ENCODE measurements around the gene AFF3. TPM values are rescaled to one million over a fixed set of nuclear protein-coding genes. Genes with fewer than 3 reads are reported as not detected.
"Not testable (repeated sequence)": the region's sequence is repeated elsewhere in the genome, so short reads cannot be mapped to it uniquely, and the experiment has no call there.

AFF3 gene
- polyA plus RNA-seq, 3 donors = 22.1 to 24.9 (median 24.2) TPM

DNA sequence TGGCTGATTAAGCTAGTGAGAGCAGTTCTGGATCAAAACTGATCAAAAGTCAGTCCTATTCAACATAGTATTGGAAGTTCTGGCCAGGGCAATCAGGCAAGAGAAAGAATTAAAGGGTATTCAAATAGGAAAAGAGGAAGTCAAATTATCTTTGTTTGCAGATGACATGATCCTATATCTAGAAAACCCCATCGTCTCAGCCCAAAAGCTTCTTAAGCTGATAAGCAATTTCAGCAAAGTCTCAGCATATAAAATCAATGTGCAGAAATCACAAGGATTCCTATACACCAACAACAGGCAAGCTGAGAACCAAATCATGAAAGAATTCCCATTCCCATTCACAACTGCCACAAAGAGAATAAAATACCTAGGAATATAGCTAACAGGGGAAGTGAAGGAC, 368.7 kb downstream of the AFF3 start:
- not testable (repeated sequence) for DNase-seq (ENCODE audit: extremely low read depth in 1 of 11, low read depth in 9 of 11, low spot score in 4 of 11)

DNA sequence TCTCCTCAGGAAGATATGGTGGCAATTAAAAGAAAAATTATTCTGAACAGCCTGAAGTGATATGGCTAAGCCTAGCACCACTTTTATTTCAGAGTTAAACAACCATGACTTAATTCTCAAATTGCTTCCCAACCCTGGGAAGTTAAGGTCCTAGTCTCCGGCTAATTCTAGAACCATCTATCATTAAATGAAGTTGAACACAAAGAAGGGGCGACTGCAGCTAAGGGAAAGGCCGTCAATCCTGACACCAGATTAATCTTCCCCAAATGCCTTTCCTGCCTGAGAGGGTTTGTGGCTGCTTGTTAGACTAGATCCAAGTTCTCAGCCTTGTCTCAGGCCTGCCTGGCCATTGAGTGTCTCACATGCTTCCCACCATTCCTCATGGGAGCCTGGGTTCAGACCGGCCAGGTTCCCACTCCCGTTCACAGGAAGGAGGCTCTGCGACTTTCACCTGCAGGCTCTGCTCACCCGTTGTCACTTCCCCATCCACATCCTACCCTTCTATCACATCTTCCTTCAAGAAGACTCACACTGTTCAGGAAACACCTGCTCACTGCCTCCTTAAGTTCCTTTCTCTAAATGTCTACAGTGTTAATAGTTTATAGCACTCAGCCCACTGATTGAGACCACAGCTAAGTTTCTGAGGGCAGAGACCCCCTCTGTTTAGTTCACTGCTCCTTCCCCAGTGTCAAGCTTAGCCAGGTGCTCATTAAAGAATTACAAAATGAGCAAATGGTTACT, 369.6 kb downstream of the AFF3 start:
- peak in 8 of 11 donors; percentile 3 to 51 (median 18) for DNase-seq (ENCODE audit: extremely low read depth in 1 of 11, low read depth in 9 of 11, low spot score in 4 of 11)

DNA sequence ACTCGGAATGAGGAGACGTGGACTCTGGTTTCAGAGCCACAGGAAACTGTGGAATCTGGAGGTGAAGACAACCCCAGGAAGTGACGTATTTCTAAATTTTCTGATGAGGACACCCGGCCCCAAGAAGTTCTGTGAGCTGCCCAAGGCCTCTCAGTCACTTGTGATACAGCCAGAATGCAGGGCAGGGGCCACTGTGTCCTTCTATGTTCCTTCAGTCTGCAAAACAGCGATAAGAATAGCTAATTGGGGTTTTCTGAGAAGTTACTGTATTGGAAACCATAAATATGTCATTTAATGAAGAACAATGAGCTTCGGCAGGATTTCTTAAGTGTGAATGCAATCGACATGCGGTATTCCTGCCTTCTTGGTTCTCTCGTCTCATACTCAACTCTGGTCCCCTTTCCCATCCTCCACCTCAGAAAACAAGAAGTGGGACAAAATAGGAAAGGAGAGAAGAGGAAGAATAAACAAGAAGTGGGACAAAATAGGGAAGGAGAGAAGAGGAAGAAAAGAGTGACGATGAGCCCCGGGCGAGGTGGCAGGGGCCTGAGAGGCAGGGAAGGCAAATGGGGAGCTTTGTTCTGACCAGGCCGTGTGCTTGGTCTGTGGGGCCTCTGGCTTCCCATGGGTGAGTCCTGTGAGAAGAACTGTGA, 370.6 kb downstream of the AFF3 start:
- DNase-seq (ENCODE audit: extremely low read depth in 1 of 11, low read depth in 9 of 11, low spot score in 4 of 11) = no peak

DNA sequence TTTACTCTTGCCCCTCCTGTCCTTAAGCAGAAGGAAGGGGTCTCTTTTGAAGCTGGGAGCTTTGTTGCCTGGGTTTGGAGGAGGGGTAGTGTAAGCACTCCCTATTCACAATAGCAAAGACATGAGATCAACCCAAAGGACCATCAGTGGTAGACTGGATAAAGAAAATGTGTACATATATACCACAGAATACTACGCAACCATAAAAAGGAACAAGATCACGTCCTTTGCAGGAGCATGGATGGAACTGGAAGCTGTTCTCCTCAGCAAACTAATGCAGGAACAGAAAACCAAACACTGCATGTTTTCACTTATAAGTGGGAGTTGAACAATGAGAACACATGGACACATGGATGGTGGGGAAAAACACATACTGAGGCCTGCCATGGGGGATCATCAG, 371.5 kb downstream of the AFF3 start:
- DNase-seq (ENCODE audit: extremely low read depth in 1 of 11, low read depth in 9 of 11, low spot score in 4 of 11) = no peak

DNA sequence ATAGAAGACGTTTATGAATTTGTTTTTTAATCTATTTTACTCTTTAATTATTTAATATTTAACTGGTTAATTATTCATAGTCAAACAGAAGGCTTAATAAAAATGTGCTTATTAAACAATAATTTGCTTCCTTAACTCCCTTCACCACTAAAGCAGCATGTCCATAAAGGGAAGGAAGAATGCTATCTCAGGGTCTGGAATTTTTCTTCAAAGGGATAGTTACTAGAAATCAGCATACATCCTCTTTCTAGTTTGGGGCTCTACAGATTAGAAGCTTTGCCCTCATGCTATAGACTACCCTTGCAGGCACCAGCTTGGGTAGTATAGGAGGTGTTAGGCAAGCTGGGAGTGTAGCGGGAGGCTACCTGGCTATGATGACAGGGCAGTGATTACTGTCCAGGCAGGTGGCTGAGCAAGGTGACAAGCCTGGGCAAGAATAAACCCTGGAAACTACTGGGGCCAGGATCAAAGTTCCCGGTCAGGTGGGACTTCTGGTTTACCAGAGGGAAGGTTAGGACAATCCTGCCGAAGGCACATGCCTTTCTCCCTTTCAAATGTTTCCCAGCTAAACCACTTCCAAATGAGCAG, 376.6 kb downstream of the AFF3 start:
- no peak for DNase-seq (ENCODE audit: extremely low read depth in 1 of 11, low read depth in 9 of 11, low spot score in 4 of 11)

DNA sequence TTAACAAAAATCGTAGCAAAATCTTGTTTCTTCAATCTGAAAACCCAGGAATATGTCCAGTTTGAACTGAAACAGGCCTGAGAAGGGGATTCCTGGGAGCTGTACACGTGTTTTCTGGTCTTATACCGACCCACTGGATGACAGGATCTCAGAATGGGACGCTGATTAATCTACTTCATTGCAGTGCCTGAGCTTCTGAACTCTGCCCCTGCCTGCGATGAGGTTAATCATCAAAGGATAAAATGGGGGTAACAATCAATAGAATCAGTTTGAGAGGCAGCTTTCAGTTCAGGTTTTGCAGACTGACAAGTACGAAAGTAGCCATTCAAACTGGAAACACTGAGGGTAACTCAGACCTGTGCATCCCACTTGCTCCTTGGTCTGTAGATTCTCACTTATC, 378.6 kb downstream of the AFF3 start:
- no peak for DNase-seq (ENCODE audit: extremely low read depth in 1 of 11, low read depth in 9 of 11, low spot score in 4 of 11)

DNA sequence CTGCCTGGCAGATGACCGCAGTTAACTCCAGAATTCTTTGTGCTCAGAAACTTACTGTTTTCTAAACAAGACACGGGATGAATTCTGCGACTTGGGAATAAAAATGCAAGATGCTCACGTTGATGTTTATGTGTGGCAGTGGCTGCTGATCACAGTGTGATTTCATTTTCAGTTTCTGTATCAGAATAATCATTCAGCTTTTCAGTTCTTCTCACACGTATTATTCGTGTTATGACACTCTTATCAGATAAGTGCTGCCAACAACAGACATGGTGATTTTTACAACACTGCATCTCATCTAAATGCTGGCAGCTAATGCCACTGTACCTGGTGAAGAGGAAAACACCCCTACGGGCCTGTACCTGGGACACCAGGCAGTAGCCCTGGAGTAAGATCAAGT, 379.7 kb downstream of the AFF3 start:
- DNase-seq (ENCODE audit: extremely low read depth in 1 of 11, low read depth in 9 of 11, low spot score in 4 of 11) = no peak

DNA sequence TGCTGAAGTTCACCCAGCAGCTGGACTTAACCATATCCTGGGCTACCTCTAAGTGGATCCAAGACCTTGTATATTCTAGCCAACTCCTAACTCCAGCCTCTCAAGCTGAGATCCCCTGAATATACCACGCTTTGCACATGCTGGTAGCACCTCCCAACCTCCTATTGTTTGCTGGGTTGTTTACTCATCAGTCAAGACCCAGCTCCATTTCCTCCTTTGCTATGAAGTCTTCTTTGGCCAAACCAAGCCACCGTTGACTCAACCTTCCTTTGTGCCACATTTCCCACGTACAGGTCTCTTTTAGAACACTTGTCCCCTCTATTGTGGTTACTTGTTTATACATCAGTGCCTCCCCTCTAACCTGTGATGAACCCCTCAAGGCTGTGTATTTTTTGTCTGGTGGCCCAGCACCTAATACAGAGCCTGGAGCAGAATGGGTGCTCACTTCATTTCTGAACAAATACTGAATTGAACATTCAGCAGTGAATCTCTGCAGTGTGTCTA, 384.7 kb downstream of the AFF3 start:
- DNase-seq (ENCODE audit: extremely low read depth in 1 of 11, low read depth in 9 of 11, low spot score in 4 of 11) = no peak

DNA sequence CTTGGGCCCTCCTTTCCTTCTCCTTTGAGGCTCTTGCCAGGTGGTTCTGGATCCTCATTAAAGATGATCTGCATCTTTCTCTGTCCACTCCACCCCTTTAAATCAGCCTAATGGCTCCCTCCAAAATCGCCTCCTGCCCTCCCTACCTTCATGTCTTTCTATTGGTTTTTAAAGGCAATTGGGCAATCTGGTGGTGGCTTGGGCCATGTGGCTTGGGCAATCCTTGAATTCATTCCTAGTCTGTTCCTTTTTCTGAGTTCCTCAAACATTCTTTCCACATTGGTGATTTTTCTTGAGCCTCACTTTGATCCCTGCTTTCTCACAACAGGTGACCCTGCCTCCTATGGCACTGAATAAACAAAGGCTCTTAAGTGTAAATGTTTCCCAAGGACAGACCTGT, 386.3 kb downstream of the AFF3 start:
- DNase-seq (ENCODE audit: extremely low read depth in 1 of 11, low read depth in 9 of 11, low spot score in 4 of 11) = no peak

DNA sequence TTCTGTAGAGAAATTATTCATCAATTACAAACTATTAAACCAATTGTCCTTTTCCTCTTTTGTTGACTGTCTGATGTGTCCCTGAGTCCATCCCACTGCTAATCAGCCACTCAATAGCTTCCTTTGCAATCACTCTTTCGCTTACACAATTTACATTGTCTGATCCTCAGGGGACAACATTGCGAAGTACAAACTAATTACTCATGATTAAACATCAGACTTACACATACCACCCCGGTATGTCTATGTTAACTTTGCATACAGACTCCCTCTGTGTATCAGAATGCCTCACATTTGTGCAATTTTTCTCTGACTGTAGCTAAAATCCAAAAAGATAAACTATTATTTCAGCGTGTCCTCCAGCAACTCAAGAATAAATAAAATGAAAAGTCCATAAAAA, 388.2 kb downstream of the AFF3 start:
- DNase-seq (ENCODE audit: extremely low read depth in 1 of 11, low read depth in 9 of 11, low spot score in 4 of 11) = no peak

DNA sequence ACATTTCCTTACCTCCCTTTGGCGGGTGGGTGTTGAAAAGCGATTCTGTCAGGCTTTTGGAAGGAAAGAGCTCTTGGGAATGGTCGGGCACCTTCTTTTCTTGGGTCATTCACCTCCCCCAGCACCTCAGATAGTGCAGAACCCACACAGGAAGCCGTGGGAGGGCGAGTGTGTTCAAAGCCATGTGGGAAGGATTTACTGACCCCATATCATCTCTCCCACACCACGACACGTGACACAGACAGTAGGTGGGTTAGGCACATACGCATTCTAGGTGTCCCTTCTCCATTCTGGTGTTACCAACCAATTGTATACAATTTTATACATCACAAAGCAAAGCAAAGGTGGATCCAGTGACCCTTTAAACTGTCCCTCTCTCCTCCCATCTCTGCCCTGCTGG, 388.9 kb downstream of the AFF3 start:
- no peak for DNase-seq (ENCODE audit: extremely low read depth in 1 of 11, low read depth in 9 of 11, low spot score in 4 of 11)

DNA sequence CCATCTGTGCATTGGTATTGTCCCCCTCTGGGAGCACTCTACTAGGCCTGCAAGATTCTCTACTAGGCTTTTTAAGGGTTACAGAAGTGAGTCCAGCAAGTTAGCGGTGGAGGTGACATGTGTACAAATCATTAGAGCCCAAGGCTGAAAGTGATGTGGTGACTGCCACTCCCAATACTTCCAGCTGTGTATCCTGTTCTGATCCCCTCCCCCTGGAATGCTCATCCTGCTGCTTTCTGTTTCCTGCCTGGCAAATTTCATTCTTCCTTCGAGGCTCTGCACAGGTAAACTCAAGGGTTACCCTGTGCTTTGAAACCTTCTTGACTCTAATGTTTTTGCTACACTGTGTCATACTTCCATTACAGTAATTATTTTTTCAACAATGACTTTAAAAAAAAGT, 394.0 kb downstream of the AFF3 start:
- no peak for DNase-seq (ENCODE audit: extremely low read depth in 1 of 11, low read depth in 9 of 11, low spot score in 4 of 11)

DNA sequence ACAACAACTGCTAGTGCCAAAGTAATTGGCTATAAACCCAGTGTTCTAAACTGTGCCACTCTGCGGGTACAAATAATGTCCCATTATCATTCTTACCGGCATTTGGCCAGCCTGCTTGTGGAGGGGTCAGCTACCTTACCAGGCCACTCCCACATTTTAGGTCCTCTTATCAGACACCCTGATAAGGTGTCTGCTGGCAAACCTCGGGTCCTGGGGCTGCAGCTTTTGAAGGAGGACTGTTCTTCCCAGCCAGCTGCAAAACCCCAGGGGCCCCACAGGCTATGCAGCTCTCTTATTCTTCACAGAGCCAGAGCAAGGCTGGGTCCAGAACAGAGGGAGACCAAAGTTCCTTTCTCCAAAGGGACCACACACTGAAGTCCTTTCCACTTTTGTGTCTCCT, 394.5 kb downstream of the AFF3 start:
- no peak for DNase-seq (ENCODE audit: extremely low read depth in 1 of 11, low read depth in 9 of 11, low spot score in 4 of 11)

DNA sequence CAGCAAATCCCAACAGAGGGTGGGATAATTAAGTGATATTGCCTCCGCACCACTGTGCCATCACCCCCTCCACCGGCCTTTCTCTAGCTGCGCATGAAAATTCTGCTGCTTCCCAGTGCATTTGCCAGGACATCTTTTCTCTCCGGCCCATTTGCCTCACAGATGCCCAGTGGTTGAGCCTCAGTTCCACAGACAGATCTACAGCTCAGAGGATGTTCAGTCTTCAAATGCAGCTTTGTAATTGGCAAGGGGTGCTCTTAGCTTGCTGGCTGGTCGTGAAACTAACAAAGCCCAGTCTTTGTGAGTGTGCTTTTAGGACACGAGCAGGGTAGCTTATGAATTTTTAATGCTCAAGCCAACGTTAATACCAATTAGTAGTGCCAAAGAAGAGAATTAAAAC, 399.2 kb downstream of the AFF3 start:
- DNase-seq (ENCODE audit: extremely low read depth in 1 of 11, low read depth in 9 of 11, low spot score in 4 of 11) = no peak

DNA sequence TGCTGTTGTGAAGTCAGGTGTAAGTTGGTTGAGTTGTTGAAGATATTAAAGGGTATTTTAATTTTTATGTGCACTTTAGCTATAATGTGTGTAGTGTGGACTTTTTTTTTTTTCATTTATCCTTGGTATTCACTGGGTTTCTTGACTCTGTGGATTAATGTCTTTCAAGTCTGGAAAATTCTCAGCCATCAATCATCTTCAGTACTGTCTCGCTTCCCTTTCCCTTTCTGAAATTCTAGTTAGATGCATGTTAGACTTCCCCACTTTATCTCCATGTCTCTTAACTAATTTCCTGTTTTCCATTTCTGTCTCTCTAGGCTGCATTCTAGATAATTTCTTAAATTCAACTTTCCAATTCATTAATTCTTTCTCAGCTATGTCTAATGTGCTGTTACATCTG, 404.9 kb downstream of the AFF3 start:
- DNase-seq (ENCODE audit: extremely low read depth in 1 of 11, low read depth in 9 of 11, low spot score in 4 of 11) = no peak

DNA sequence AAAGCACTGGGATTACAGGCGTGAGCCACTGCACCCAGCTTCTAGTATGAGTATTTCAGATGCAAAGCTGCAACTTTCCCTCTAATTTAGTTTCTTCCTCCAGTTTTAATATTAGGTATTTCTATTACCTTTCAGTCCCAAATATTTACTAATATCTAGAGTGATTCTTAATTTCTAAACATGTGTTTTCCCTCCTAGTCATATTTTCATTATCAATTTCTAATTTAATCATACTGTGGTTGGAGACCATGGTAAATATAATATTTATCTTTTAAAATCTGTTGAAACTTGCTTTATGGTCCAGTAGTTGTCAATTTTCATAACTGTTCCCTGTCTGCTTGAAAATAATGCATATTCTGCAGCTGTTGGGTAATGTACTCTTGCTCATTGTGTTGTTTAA, 406.6 kb downstream of the AFF3 start:
- no peak for DNase-seq (ENCODE audit: extremely low read depth in 1 of 11, low read depth in 9 of 11, low spot score in 4 of 11)

DNA sequence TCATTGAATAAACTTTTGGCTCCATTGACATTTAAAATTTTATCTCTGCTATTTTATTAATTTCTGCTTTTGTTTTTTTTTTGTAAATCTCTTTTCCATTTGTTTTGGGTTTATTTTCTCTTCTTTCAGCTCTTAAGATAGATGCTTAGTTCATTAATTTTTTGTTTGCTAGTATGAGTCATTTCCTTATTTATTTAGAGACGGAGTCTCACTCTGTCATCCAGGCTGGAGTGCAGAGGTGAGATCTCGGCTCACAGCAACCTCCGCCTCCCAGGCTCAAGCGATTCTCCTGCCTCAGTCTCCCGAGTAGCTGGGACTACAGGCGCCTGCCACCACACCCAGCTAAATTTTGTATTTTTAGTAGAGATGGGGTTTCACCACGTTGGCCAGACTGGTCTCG, 407.1 kb downstream of the AFF3 start:
- not testable (repeated sequence) for DNase-seq (ENCODE audit: extremely low read depth in 1 of 11, low read depth in 9 of 11, low spot score in 4 of 11)

DNA sequence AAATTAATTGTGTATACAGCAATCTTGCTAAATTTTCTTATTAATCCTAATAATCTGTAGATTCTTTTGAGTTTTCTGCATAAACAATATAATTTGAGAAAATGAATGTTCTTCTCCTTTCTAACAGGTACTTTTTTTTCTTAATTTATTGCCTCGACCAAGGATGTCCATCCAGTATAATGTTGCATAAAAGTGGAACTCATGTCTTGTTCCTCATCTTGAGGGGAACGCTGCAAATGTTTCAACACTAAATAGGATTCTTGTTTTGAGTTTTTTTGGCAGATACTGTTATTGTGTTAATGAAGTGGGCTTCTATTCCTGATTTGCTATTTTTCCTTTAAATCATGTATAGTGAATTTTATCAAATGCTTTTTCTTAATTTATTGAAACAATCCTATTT, 408.2 kb downstream of the AFF3 start:
- DNase-seq (ENCODE audit: extremely low read depth in 1 of 11, low read depth in 9 of 11, low spot score in 4 of 11) = no peak

DNA sequence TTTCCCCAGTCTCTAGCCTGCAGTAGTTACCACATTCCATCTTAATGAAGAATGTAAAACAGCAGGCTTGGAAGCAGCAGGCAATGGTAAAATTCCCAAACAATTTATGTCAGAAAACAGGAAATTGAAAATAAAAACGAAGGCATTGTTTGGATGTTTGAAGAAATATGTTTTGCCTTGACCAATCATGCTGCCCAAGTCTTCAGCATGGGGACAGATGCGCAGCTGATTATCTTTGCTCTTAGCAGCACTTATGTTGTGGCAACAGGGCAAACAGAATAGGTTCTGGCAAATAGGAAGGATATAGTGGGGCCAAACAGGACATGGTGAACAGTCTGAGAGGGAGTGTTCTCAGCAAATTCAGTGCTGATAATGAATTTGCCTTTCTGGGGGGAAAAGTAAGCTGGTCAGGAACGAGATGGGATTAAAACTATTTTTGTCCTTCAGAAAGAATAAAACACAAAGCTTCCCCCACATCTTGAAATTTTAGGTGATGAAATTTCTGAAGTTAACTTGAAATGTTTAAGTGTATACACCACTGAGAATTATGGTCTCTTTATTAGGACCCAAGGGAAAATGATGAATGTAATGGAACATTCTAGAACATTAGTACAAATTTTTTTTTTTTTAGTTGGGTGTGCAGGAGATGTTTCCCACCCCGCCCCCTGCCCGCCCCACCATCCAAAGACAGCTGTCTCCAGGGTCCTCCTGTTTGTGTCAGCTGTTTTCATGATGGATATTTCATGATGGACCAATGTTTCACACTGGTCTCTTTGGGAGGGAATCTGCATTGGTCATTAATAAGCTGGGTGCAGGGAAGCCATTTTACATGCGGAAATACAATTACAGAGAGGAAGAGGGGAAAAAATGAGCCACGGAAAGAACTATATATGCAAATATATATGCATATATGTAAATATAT, 413.0 kb downstream of the AFF3 start:
- DNase-seq (ENCODE audit: extremely low read depth in 1 of 11, low read depth in 9 of 11, low spot score in 4 of 11) = peak in 1 of 11 donors; percentile 46

Measured in renal cortex interstitium (tissue), 11 donors.